ENCODE measurements around the gene C3orf52. TPM values are rescaled to one million over a fixed set of nuclear protein-coding genes. Genes with fewer than 3 reads are reported as not detected.

C3orf52 gene
- total and polyA plus RNA-seq, 2 experiments from 2014 or later = 9.3 to 20.7 TPM

DNA sequence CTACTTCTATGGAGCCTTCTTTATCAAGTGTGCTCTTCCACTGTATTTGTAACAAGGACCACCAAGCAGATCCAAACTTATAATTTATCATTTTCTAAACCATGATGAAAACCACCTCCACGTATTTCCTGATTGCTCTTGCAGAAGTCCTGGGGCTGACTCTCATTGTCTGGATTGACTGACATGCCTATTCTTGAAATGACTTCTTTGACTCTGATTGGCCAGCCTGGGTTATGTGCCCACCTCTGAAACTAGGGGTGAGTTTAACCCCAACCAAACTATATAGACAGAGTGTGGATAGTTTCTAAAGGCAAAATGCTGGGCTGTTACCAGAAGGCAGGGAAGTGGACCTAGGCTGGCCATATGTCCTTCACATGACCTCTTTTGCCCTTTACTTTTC is 38.9 kb upstream of the C3orf52 start:
- TF ChIP-seq, protein P1, sequence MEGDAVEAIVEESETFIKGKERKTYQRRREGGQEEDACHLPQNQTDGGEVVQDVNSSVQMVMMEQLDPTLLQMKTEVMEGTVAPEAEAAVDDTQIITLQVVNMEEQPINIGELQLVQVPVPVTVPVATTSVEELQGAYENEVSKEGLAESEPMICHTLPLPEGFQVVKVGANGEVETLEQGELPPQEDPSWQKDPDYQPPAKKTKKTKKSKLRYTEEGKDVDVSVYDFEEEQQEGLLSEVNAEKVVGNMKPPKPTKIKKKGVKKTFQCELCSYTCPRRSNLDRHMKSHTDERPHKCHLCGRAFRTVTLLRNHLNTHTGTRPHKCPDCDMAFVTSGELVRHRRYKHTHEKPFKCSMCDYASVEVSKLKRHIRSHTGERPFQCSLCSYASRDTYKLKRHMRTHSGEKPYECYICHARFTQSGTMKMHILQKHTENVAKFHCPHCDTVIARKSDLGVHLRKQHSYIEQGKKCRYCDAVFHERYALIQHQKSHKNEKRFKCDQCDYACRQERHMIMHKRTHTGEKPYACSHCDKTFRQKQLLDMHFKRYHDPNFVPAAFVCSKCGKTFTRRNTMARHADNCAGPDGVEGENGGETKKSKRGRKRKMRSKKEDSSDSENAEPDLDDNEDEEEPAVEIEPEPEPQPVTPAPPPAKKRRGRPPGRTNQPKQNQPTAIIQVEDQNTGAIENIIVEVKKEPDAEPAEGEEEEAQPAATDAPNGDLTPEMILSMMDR (IDR thresholded peaks at IDR 0.05; ENCODE audit: poor library complexity) = no peak
- TF ChIP-seq EZH2phosphoT487 (IDR thresholded peaks at IDR 0.05; ENCODE audit: low read depth, severe bottlenecking, unreplicated experiment) (no peak), EZH2 (IDR thresholded peaks at IDR 0.05; ENCODE audit: borderline replicate concordance) (no peak)
- WGBS (ENCODE audit: low lambda C conversion rate, missing lambda C conversion rate) = 95% methylated on average over 1 of the region's 1 CpG
- H3K9me3 ChIP-seq (ENCODE audit: low read depth) = no peaks in the 10 kb centered on the region
- no peaks in the 10 kb centered on the region for H3K9me2 ChIP-seq (replicated peaks; ENCODE audit: insufficient read depth)
- H3K4me3 ChIP-seq = no peak overlapping the region
- H3K4me1 ChIP-seq (ENCODE audit: insufficient read depth) = no peaks in the 10 kb centered on the region
- H3K27ac ChIP-seq = no peak overlapping the region
- no peaks in the 10 kb centered on the region for H3K27me3 ChIP-seq
- H4K20me1 ChIP-seq (ENCODE audit: insufficient read depth, poor library complexity, severe bottlenecking) = no peaks in the 10 kb centered on the region
- no peaks in the 10 kb centered on the region for H3K36me3 ChIP-seq (replicated peaks; ENCODE audit: insufficient read depth, low read depth)
- no peak overlapping the region for H3K4me2 ChIP-seq
- no peak for DNase-seq (ENCODE audit: low spot score)
- H2AFZ ChIP-seq = no peak overlapping the region
- H3K79me2 ChIP-seq = no peaks in the 10 kb centered on the region

DNA sequence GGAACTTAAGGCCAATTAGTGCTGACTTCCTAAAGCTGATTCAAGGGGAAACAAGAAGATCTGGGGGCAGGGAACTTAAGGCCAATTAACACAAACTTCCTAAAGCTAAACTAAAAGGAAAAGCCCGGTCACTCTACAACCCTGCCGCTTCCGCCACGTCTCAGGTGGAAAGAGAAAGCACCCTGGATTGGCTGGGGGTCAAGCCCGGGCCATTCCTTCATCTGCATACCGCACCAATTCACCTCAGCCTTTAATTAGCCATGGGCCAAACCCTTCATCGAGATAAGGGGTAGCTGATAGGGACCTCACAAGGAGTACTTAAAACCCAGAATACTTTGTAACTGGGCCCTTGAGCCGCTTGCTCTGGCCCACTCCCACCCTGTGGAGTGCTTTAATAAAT is 37.3 kb upstream of the C3orf52 start:
- H3K27me3 ChIP-seq = no peaks in the 10 kb centered on the region
- no peaks in the 10 kb centered on the region for H3K9me2 ChIP-seq (replicated peaks; ENCODE audit: insufficient read depth)
- H3K27ac ChIP-seq = no peak overlapping the region
- H3K9me3 ChIP-seq (ENCODE audit: low read depth) = no peaks in the 10 kb centered on the region
- H2AFZ ChIP-seq = no peak overlapping the region
- no peaks in the 10 kb centered on the region for H4K20me1 ChIP-seq (ENCODE audit: insufficient read depth, poor library complexity, severe bottlenecking)
- TF ChIP-seq EZH2phosphoT487 (IDR thresholded peaks at IDR 0.05; ENCODE audit: low read depth, severe bottlenecking, unreplicated experiment) (no peak), EZH2 (IDR thresholded peaks at IDR 0.05; ENCODE audit: borderline replicate concordance) (no peak)
- TF ChIP-seq, protein P1 (IDR thresholded peaks at IDR 0.05; ENCODE audit: poor library complexity) = no peak
- H3K4me2 ChIP-seq = no peak overlapping the region
- no peak for DNase-seq (ENCODE audit: low spot score)
- H3K4me1 ChIP-seq (ENCODE audit: insufficient read depth) = no peaks in the 10 kb centered on the region
- H3K4me3 ChIP-seq = no peak overlapping the region
- H3K79me2 ChIP-seq = no peaks in the 10 kb centered on the region
- no peaks in the 10 kb centered on the region for H3K36me3 ChIP-seq (replicated peaks; ENCODE audit: insufficient read depth, low read depth)
- WGBS (ENCODE audit: low lambda C conversion rate, missing lambda C conversion rate) = 43% methylated on average over 8 of the region's 8 CpGs

DNA sequence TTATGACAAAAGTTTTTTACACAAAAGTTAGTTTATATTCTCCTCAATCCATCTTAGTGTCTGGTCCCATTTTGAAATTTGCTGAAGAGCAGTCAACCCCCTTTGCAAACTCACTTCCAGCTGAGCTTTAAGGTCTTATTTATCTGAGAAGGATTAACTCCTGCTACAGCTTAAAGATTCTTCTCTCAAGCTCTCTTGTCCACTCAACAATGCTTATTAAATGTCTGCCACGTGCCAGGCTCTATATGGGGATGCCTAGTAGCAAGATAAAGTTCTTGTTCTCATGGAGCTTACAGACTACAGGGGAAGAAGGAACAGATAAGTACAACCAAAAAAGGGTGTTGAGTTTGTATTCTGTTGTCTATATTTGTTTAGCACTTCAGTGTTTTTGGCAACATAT is 33.0 kb upstream of the C3orf52 start:
- H3K4me1 ChIP-seq (ENCODE audit: insufficient read depth) = no peaks in the 10 kb centered on the region
- H3K9me3 ChIP-seq (ENCODE audit: low read depth) = no peaks in the 10 kb centered on the region
- no peaks in the 10 kb centered on the region for H3K36me3 ChIP-seq (replicated peaks; ENCODE audit: insufficient read depth, low read depth)
- H4K20me1 ChIP-seq (ENCODE audit: insufficient read depth, poor library complexity, severe bottlenecking) = no peaks in the 10 kb centered on the region
- no peaks in the 10 kb centered on the region for H3K9me2 ChIP-seq (replicated peaks; ENCODE audit: insufficient read depth)
- no peak overlapping the region for H3K4me2 ChIP-seq
- 6% methylated on average over 1 of the region's 1 CpG for WGBS (ENCODE audit: low lambda C conversion rate, missing lambda C conversion rate)
- H3K27me3 ChIP-seq = no peaks in the 10 kb centered on the region
- no peaks in the 10 kb centered on the region for H3K79me2 ChIP-seq
- no peak for DNase-seq (ENCODE audit: low spot score)
- H3K27ac ChIP-seq = no peak overlapping the region
- no peak overlapping the region for H2AFZ ChIP-seq
- TF ChIP-seq EZH2 (IDR thresholded peaks at IDR 0.05; ENCODE audit: borderline replicate concordance) = no peak
- TF ChIP-seq EZH2phosphoT487 (IDR thresholded peaks at IDR 0.05; ENCODE audit: low read depth, severe bottlenecking, unreplicated experiment) = no peak
- TF ChIP-seq, protein P1 (IDR thresholded peaks at IDR 0.05; ENCODE audit: poor library complexity) = no peak
- no peak overlapping the region for H3K4me3 ChIP-seq

DNA sequence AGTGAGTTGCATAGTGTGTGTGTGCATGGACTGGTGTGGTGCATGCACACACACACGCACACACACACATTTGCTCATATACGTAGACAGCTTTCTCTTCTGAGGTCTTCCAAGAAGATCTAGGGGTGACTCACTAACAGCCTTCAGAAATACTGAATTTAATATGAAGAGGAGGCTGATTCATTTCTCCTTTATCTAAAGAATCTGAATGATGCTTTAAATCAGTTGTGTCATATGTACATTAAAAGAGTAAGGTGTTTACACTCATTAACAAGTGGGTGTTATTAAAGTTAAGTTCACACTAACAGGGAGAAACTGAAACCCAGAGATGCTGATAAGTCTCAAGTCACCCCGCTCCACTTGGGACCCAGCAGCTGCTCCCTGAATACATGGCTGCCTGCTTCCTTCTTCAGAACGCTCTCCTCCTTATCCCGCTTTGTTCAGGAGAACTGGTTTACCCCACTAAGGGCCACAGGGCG is 29.7 kb upstream of the C3orf52 start:
- WGBS (ENCODE audit: low lambda C conversion rate, missing lambda C conversion rate) = 92% methylated on average over 6 of the region's 6 CpGs
- Histone ChIP-seq H3K4me2 (no peak overlapping the region), H3K9me3 (ENCODE audit: low read depth) (no peaks in the 10 kb centered on the region), H3K27ac (no peak overlapping the region), H3K4me1 (ENCODE audit: insufficient read depth) (peaks cover 3% of the 10 kb centered on the region), H3K9me2 (replicated peaks; ENCODE audit: insufficient read depth) (no peaks in the 10 kb centered on the region), H3K27me3 (no peaks in the 10 kb centered on the region), H3K79me2 (no peaks in the 10 kb centered on the region), H3K36me3 (replicated peaks; ENCODE audit: insufficient read depth, low read depth) (no peaks in the 10 kb centered on the region), H2AFZ (no peak overlapping the region), H4K20me1 (ENCODE audit: insufficient read depth, poor library complexity, severe bottlenecking) (no peaks in the 10 kb centered on the region), H3K4me3 (no peak overlapping the region)
- no peak for DNase-seq (ENCODE audit: low spot score)
- TF ChIP-seq EZH2 (IDR thresholded peaks at IDR 0.05; ENCODE audit: borderline replicate concordance) (no peak), EZH2phosphoT487 (IDR thresholded peaks at IDR 0.05; ENCODE audit: low read depth, severe bottlenecking, unreplicated experiment) (no peak)
- TF ChIP-seq, protein P1 (IDR thresholded peaks at IDR 0.05; ENCODE audit: poor library complexity) = no peak
